HepG2 (cell line): ENCODE results near the gene GGA1. TPM values are rescaled to one million over a fixed set of nuclear protein-coding genes. Genes with fewer than 3 reads are reported as not detected.
A peak's percentile ranks its signal among the peaks of the same experiment; 100 is the strongest.

ENCODE experiments used
- ATAC-seq: fragments of 200-7000 bp; cut with Tn5 transposase; 3 replicates; pipeline ENCODE4 v1.9.1; 2020; ENCODE audit warnings: mild to moderate bottlenecking, moderate library complexity
- BruUV-seq: library from RNA; stranded (reverse); fragments of 400-500 nt; replicated peaks from 2 replicates; lab custom pipeline; 2021; lab: Mats Ljungman, UMichigan
- CTCF ChIA-PET: fragments of 300-600 bp; formaldehyde crosslinking; extraction: SDS; loops from one replicate; lab custom pipeline; 2021; ENCODE audit warnings: low total read pairs, inconsistent platforms, low intra/inter-chr PET ratio; lab: Yijun Ruan, JAX
- POLR2A ChIA-PET: fragments of 350-600 bp; sonication (Branson Sonifier 250); formaldehyde crosslinking; loops from one replicate; lab custom pipeline; 2020; ENCODE audit warnings: antibody characterized with exemption, inconsistent platforms; lab: Yijun Ruan, JAX
- DNase-seq: peaks from one replicate; pipeline ENCODE4 v3.0.0-alpha.2; 2015; ENCODE audit warnings: low spot score
- FAIRE-seq: peaks from 3 replicates; lab custom pipeline; 2011; peaks lifted over from hg19 to GRCh38; lab: Jason Lieb, UNC
- H2AFZ ChIP-seq: one replicate; pipeline ENCODE4 v1.6.1; 2011; ENCODE audit warnings: low read length, inconsistent platforms
- H3K27ac ChIP-seq: fragments of 300-600 bp; 3 replicates; pipeline ENCODE4 v1.8.0; 2011; ENCODE audit warnings: mixed run types, mild to moderate bottlenecking, mixed read lengths, low read length, inconsistent platforms; ENCODE audit not compliant: insufficient read depth; ENCODE audit errors: extremely low read length
- H3K27me3 ChIP-seq, 2 experiments: fragments of 200-600 bp in 1 of 2; 2 replicates in 1 of 2; 3 replicates in 1 of 2; pipeline versions ENCODE4 v1.6.0 to v1.8.0; 2011; ENCODE audit warnings: low read length in 2 of 2, mild to moderate bottlenecking in 2 of 2, moderate library complexity in 2 of 2, inconsistent platforms in 1 of 2; ENCODE audit not compliant: insufficient read depth in 2 of 2, control insufficient read depth in 1 of 2
- H3K36me3 ChIP-seq, 2 experiments: fragments of 200-600 bp in 1 of 2; replicated peaks in 1 of 2; 2 replicates in 1 of 2; 3 replicates in 1 of 2; pipeline versions ENCODE4 v1.5.1 to v1.8.0; 2011; ENCODE audit warnings: low read length in 2 of 2, inconsistent platforms in 1 of 2; ENCODE audit not compliant: insufficient read depth in 2 of 2, control insufficient read depth in 1 of 2
- H3K4me1 ChIP-seq: 2 replicates; pipeline ENCODE4 v1.5.1; 2012; ENCODE audit warnings: low read length, inconsistent platforms; ENCODE audit not compliant: insufficient read depth
- H3K4me2 ChIP-seq: 2 replicates; pipeline ENCODE4 v1.6.0; 2011; ENCODE audit warnings: low read depth, low read length, inconsistent platforms
- H3K4me3 ChIP-seq, 3 experiments: fragments of 200-600 bp in 1 of 3; sonication (generic), shearing (Covaris generic) in 1 of 3; replicated peaks in 1 of 3; 2 replicates each; pipeline ENCODE4 v1.5.1; 2011 to 2016; ENCODE audit warnings: low read length in 3 of 3, inconsistent platforms in 2 of 3, low read depth in 2 of 3, mild to moderate bottlenecking in 2 of 3, control low read depth in 1 of 3, mixed read lengths in 1 of 3; ENCODE audit not compliant: insufficient read depth in 1 of 3
- H3K79me2 ChIP-seq: one replicate; pipeline ENCODE4 v1.6.1; 2011; ENCODE audit warnings: low read length, inconsistent platforms; ENCODE audit not compliant: insufficient read depth
- H3K9ac ChIP-seq: 2 replicates; pipeline ENCODE4 v1.6.0; 2011; ENCODE audit warnings: mild to moderate bottlenecking, low read depth, low read length, inconsistent platforms; ENCODE audit not compliant: insufficient read depth
- H3K9me3 ChIP-seq: 2 replicates; pipeline ENCODE4 v1.5.1; 2012; ENCODE audit warnings: mild to moderate bottlenecking, low read length
- H4K20me1 ChIP-seq: 2 replicates; pipeline ENCODE4 v1.6.0; 2011; ENCODE audit warnings: inconsistent platforms, mild to moderate bottlenecking, low read length, moderate library complexity; ENCODE audit not compliant: insufficient read depth
- ARNT ChIP-seq: fragments of 450-650 bp; IDR thresholded peaks from 2 replicates; pipeline ENCODE4 v1.6.1; 2017
- CHCHD3 ChIP-seq: sonication (generic); formaldehyde crosslinking; IDR thresholded peaks from 2 replicates; pipeline ENCODE4 v1.8.0; 2022; ENCODE audit warnings: mild to moderate bottlenecking, missing genetic modification reagents, moderate library complexity
- DR1 ChIP-seq: sonication (generic); formaldehyde crosslinking; IDR thresholded peaks from 2 replicates; pipeline ENCODE4 v1.8.0; 2021; ENCODE audit warnings: mild to moderate bottlenecking, missing genetic modification reagents, inconsistent platforms
- FOSL1 ChIP-seq: sonication (generic); formaldehyde crosslinking; IDR thresholded peaks from 2 replicates; pipeline ENCODE4 v1.9.0; 2021; ENCODE audit warnings: missing genetic modification reagents, borderline replicate concordance
- HNRNPH1 ChIP-seq: fragments of 200-400 bp; formaldehyde crosslinking; optimal IDR thresholded peaks from 2 replicates; pipeline ENCODE3; 2017; ENCODE audit warnings: mild to moderate bottlenecking, low read depth, low read length
- IRF2 ChIP-seq: IDR thresholded peaks from 2 replicates; pipeline ENCODE4 v1.6.1; 2018; ENCODE audit warnings: missing genetic modification reagents, missing compliant biosample characterization
- KDM2A ChIP-seq: sonication (generic); formaldehyde crosslinking; IDR thresholded peaks from 2 replicates; pipeline ENCODE4 v1.4.0; 2020; ENCODE audit warnings: low read depth, missing genetic modification reagents, borderline replicate concordance
- MIER3 ChIP-seq: IDR thresholded peaks from 2 replicates; pipeline ENCODE4 v1.6.1; 2016; ENCODE audit warnings: missing compliant biosample characterization, borderline replicate concordance
- RFX1 ChIP-seq: fragments of 450-650 bp; IDR thresholded peaks from 2 replicates; pipeline ENCODE4 v1.6.1; 2017
- SIN3A ChIP-seq: IDR thresholded peaks from 2 replicates; pipeline ENCODE4 v1.6.1; 2011; ENCODE audit warnings: low read depth, mild to moderate bottlenecking, control low read depth, low read length, borderline replicate concordance
- SIN3B ChIP-seq: fragments of 150-350 bp; IDR thresholded peaks from 2 replicates; pipeline ENCODE4 v1.6.1; 2014; ENCODE audit warnings: low read length
- SMARCC2 ChIP-seq: fragments of 450-650 bp; IDR thresholded peaks from 2 replicates; pipeline ENCODE4 v1.6.1; 2017; ENCODE audit warnings: antibody characterized with exemption, mild to moderate bottlenecking
- ZBTB42 ChIP-seq: sonication (generic); formaldehyde crosslinking; IDR thresholded peaks from 2 replicates; pipeline ENCODE4 v1.5.0; 2020; ENCODE audit warnings: mild to moderate bottlenecking, missing genetic modification reagents
- ZBTB7B ChIP-seq: sonication (generic); formaldehyde crosslinking; IDR thresholded peaks from 2 replicates; pipeline ENCODE4 v1.4.0; 2020; ENCODE audit warnings: missing genetic modification reagents
- ZNF562 ChIP-seq: sonication (generic); formaldehyde crosslinking; IDR thresholded peaks from 2 replicates; pipeline ENCODE4 v1.8.0; 2022; ENCODE audit warnings: missing genetic modification reagents, borderline replicate concordance
- ZNF776 ChIP-seq: sonication (generic); formaldehyde crosslinking; IDR thresholded peaks from 2 replicates; pipeline ENCODE4 v1.4.0; 2020; ENCODE audit warnings: mild to moderate bottlenecking, missing genetic modification reagents
- ZNF790 ChIP-seq: sonication (generic); formaldehyde crosslinking; IDR thresholded peaks from 2 replicates; pipeline ENCODE4 v1.8.0; 2022; ENCODE audit warnings: missing genetic modification reagents, mild to moderate bottlenecking, borderline replicate concordance
- WGBS: methylation state at CpG from one replicate; pipeline ENCODE4 v1.1.6; 2017; ENCODE audit warnings: low lambda C conversion rate; 5-methylcytosine and 5-hydroxymethylcytosine counted together
- in situ Hi-C: cut with HindIII; loops from 2 replicates; pipeline ENCODE4 v1.10.0; 2017; ENCODE audit warnings: low pct_unique_long_range_greater_than_20kb; ENCODE audit not compliant: extremely low pct_ligation_motif_present
- intact Hi-C: fragments of 100-400 bp; cut with micrococcal nuclease; formaldehyde crosslinking; loops from one replicate; pipeline ENCODE4 v1.10.0; 2022; ENCODE audit not compliant: unreplicated experiment
- polyA plus RNA-seq, 8 experiments: library from polyadenylated mRNA; depleted of rRNA in 3 of 8; stranded (reverse) in 7 of 8; unstranded in 1 of 8; fragments of >200 nt; fragmentation: Illumina TruSeq in 4 of 8; extraction: Trizol in 4 of 8; gene quantifications; 2 replicates each; pipeline versions ENCODE4 v1.2.1 to v1.2.3, GENCODE V29; 2011 to 2016; ENCODE audit warnings: low read depth in 4 of 8, missing spikeins in 1 of 8, mixed read lengths in 1 of 8; ENCODE audit not compliant: insufficient read depth in 1 of 8
- total RNA-seq, 5 experiments: library from RNA; depleted of rRNA; stranded (reverse); fragments of >200 nt; fragmentation: Illumina TruSeq; extraction: Trizol; gene quantifications; 2 replicates each; pipeline ENCODE4 v1.2.3, GENCODE V29; 2016; ENCODE audit warnings: low read depth in 1 of 5
- TF ChIP-seq, protein P1 (sequence below): sonication (generic); formaldehyde crosslinking; IDR thresholded peaks from 2 replicates; pipeline ENCODE4 v1.4.0; 2020; ENCODE audit warnings: mild to moderate bottlenecking, low read depth, missing genetic modification reagents
- TF ChIP-seq, protein P2 (sequence below): sonication (generic); formaldehyde crosslinking; IDR thresholded peaks from 2 replicates; pipeline ENCODE4 v1.8.1; 2023; ENCODE audit warnings: mild to moderate bottlenecking, missing genetic modification reagents

Gene GGA1
- total and polyA plus RNA-seq, 2 of the 13 experiments (the other 11 are each of a cell fraction or from before 2014, with no cell fraction given): 29.1 to 87.2 TPM

DNA sequence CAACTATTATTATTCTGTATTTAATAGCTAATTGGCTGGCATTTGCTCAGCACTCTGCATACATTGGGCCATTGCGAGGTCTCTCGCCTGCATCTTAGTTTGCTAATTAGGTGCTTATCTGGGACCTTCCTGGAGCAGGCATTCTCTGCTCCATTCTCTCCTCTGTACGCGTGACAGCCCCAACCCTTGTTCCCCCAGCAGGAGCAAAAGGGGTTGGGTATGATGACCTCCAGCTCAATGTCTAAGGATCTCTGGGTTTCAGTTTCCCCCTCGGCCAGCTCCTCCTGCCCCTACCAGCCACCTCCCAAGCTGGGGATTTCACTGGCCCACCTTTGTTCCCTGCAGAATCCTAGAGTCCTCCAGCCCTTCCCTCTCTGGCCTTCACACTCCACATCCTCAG is 19.0 kb upstream of the GGA1 start:
- no peaks in the 10 kb centered on the region for H4K20me1 ChIP-seq
- no peak overlapping the region for H3K4me3 ChIP-seq
- no peak for FAIRE-seq
- no peak overlapping the region for H3K27ac ChIP-seq
- ChIA-PET POLR2A (interaction anchor here (1.1 to 5.5 kb wide), 4 partner anchors 9 to 69 kb away, joined by 3 to 113 read pairs (median 11); partner anchors contain the start of genes CDC42EP1, LGALS2 and PDXP), CTCF (no interaction called here)
- H3K36me3 ChIP-seq: no peaks in the 10 kb centered on the region
- H3K9me3 ChIP-seq: no peaks in the 10 kb centered on the region
- TF ChIP-seq FOSL1 (CRISPR knock-in tag): no peak
- no peak for TF ChIP-seq ZNF562 (CRISPR knock-in tag)
- TF ChIP-seq, protein P1, sequence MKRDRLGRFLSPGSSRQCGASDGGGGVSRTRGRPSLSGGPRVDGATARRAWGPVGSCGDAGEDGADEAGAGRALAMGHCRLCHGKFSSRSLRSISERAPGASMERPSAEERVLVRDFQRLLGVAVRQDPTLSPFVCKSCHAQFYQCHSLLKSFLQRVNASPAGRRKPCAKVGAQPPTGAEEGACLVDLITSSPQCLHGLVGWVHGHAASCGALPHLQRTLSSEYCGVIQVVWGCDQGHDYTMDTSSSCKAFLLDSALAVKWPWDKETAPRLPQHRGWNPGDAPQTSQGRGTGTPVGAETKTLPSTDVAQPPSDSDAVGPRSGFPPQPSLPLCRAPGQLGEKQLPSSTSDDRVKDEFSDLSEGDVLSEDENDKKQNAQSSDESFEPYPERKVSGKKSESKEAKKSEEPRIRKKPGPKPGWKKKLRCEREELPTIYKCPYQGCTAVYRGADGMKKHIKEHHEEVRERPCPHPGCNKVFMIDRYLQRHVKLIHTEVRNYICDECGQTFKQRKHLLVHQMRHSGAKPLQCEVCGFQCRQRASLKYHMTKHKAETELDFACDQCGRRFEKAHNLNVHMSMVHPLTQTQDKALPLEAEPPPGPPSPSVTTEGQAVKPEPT: no peak
- no peak for TF ChIP-seq ARNT
- TF ChIP-seq CHCHD3 (CRISPR knock-in tag): no peak
- no peak for TF ChIP-seq IRF2 (CRISPR knock-in tag)
- TF ChIP-seq ZBTB7B (CRISPR knock-in tag): no peak
- no peak for TF ChIP-seq KDM2A
- TF ChIP-seq SMARCC2: no peak
- TF ChIP-seq RFX1: no peak
- TF ChIP-seq ZNF776 (CRISPR knock-in tag): no peak
- no peak for TF ChIP-seq HNRNPH1
- TF ChIP-seq DR1: no peak
- TF ChIP-seq MIER3 (CRISPR knock-in tag): no peak
- no peak for TF ChIP-seq ZBTB42 (CRISPR knock-in tag)
- TF ChIP-seq SIN3B: no peak
- TF ChIP-seq ZNF790 (CRISPR knock-in tag): no peak
- TF ChIP-seq, protein P2, sequence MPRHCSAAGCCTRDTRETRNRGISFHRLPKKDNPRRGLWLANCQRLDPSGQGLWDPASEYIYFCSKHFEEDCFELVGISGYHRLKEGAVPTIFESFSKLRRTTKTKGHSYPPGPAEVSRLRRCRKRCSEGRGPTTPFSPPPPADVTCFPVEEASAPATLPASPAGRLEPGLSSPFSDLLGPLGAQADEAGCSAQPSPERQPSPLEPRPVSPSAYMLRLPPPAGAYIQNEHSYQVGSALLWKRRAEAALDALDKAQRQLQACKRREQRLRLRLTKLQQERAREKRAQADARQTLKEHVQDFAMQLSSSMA: no peak
- no peak for TF ChIP-seq SIN3A
- 0 out of 2 replicates have a peak overlapping the region, but pooled peaks have one; percentile 16 for H3K4me2 ChIP-seq
- in situ Hi-C loops: loop anchor here (10.0 kb wide), 1 partner anchor 265 kb away; no protein-coding TSS in a partner anchor
- no peaks in the 10 kb centered on the region for H3K79me2 ChIP-seq
- no peak overlapping the region for H3K9ac ChIP-seq
- BruUV-seq: no TSS peak
- ATAC-seq: no peak
- no peak for DNase-seq
- H2AFZ ChIP-seq: no peak overlapping the region
- H3K27me3 ChIP-seq: peaks cover 0 to 24% of the 10 kb centered on the region in 2 experiments; a peak in 3 of 5 replicates
- intact Hi-C loops: no loop called here
- 14% methylated on average over 5 of the region's 5 CpGs for WGBS
- H3K4me1 ChIP-seq: peaks cover 60% of the 10 kb centered on the region
